T47D (cell line): Measurements from ENCODE around the gene STT3B.
"Not testable (repeated sequence)": the region's sequence is repeated elsewhere in the genome, so short reads cannot be mapped to it uniquely, and the experiment has no call there.

Experiments used
- DNase-seq, 2 experiments: peaks; one replicate each; pipeline versions ENCODE4 v3.0.0 to v3.0.0-alpha.2; 2011 to 2012; ENCODE audit warnings: low read depth in 1 of 2, low spot score in 1 of 2
- JUND ChIP-seq: IDR thresholded peaks from 2 replicates; pipeline ENCODE4 v1.6.1; 2012; ENCODE audit warnings: low read depth
- in situ Hi-C: cut with HindIII; loops from 2 replicates; pipeline ENCODE4 v1.10.0; 2016; ENCODE audit warnings: low sequenced_read_pairs, low pct_unique_long_range_greater_than_20kb

The STT3B gene

DNA sequence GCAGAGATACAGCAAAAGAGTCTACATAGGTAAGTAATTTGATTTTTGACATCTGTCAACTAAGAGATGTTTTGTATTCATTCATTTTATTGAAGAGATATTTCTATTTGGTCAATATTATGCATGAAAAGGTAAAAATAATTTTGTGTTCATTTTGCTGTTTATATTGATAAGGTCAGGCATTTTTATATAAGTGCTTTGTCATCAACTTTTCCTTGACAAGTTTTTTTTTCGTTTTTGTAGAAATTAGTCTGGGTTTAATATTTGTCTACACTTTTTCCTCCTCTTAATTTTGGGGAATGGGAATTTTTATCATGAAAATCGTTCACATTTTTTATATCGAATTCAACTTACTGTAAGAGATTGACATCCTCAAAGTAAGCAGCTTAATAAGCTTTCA is 67.7 kb downstream of the STT3B start:
- no peak for TF ChIP-seq JUND
- DNase-seq: no peak
- in situ Hi-C loops: no loop called here

DNA sequence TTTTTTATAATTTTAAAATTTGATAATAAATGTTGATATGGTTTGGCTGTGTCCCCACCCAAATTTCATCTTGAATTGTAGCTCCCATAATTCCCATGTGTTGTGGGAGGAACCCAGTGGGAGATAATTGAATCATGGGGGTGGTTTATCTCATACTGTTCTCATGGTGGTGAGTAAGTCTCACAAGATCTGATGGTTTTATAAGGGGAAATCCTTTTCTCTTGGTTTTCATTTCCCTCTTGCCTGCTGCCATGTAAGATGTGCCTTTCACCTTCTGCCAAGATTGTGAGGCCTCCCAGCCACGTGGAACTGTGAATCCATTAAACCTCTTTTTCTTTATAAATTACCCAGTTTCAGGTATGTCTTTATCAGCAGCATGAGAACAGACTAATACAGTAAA is 72.6 kb downstream of the STT3B start:
- DNase-seq, in situ Hi-C loops: not testable (repeated sequence)

DNA sequence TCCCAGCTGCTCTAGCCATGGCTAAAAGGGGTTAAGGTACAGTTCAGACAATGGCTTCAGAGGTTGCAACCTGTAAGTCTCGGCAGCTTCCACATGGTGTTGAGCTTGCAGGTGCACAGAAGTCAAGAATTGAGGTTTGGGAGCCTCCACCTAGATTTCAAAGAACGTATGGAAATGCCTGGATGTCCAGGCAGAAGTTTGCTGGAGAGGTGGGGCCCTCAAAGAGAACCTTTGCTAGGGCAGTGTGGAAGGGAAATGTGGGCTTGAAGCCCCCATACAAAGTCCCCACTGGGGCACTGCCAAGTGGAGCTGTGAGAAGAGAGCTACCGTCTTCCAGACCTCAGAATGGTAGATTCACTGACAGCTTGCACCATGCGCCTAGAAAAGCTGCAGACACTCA is 73.7 kb downstream of the STT3B start:
- no peak for DNase-seq
- no peak for TF ChIP-seq JUND
- in situ Hi-C loops: no loop called here

DNA sequence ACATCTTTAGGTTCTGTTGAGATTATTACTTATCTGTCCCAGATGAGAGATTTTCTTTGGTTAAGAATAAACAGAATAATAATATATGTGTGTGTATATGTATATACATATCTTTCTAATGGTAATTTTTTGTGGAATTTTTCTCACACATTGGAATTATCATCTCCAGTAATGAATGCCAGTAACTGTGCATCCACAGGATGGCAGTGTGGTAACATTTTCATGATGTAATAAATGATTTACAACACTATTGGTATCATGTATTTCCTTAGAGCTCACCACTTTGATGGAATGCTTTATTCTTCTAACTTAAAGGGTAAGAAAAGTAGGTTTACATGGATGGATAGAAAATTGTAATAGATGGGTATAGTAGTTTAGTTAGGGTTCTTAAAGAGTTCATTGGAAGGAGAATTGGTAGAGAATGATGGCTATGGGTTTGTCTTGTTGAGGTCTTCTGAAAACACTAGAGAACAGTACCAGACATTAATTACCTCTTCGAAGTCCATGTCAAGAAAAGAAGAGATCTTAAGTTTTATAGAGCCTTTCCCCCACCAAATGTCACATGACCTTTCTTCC is 78.1 kb downstream of the STT3B start:
- no peak for TF ChIP-seq JUND
- in situ Hi-C loops: no loop called here
- peak in 1 of 2 experiments; percentile 62 for DNase-seq

DNA sequence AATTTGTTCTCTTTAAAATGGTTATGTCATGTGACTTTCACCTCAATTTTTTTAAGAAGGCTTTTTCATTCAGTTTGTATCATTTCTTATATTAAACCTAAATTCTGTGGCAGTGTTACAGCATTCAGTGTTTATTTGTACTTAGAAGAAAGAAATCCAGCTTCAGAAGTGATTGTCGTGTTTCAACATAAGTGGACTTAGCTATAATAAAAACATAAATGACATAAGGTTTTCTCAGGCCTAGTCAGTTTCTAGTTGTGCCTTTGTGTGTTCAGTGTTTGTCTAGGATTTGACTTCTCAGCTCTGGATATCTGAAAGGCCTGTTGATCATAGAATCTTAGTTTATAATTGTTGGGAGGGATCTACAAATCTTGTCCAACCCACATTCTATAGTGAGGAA is 80.5 kb downstream of the STT3B start:
- no peak for DNase-seq
- no peak for TF ChIP-seq JUND
- in situ Hi-C loops: no loop called here

DNA sequence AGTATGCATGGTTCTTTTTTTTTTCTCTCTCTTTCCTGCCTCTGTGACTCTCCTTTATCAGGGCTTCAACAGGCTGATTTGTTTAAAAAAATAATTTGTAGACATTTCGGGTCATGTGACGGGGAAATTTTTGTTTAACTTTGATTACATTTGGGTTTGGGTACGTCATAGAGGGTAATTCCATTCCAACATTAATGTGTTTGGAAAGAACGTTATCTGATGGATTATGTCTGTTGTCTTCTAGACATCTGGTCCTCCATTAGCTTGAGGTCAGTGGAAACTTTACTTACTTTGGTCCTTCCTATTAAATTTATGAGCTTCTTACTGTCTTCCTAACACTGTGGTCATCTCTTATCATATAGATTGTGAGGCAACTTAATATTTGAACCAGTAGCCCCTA is 80.9 kb downstream of the STT3B start:
- no peak for TF ChIP-seq JUND
- in situ Hi-C loops: no loop called here
- no peak for DNase-seq

DNA sequence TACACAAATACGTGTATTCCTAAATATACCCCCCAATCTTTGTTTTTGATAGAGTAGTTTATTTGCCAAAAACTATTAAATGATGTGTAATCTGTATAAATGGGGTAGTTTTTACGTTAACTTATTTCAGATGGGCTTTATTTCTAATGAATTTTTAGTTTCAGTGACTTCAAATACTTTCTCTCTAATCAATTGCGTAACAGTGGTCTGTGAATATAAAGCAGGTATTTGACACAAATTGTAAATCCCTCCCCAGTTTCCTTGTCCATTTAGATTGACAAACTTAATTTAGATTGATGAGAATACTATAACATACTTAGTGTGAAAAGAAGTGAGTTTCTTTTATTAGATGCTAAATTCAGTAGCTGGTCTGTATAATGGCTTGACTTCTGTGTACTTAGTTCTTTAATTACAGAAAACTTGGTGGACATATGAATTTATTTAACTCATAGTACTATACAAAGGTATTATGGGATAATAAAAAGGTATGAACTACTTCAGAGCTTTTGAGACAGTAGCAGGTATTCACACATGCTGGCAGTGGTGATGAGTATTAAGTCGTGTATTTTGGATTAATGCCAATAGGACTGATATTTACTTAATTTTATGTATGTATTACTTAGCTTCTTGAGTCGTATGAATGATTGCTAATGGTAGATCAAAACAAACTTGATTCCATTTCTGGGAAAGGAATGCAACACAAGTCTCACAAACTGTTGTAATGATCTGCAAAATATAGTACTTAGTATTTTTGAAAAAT is 81.6 kb downstream of the STT3B start:
- in situ Hi-C loops: no loop called here
- peak in 1 of 2 experiments; percentile 19 for DNase-seq
- no peak for TF ChIP-seq JUND

DNA sequence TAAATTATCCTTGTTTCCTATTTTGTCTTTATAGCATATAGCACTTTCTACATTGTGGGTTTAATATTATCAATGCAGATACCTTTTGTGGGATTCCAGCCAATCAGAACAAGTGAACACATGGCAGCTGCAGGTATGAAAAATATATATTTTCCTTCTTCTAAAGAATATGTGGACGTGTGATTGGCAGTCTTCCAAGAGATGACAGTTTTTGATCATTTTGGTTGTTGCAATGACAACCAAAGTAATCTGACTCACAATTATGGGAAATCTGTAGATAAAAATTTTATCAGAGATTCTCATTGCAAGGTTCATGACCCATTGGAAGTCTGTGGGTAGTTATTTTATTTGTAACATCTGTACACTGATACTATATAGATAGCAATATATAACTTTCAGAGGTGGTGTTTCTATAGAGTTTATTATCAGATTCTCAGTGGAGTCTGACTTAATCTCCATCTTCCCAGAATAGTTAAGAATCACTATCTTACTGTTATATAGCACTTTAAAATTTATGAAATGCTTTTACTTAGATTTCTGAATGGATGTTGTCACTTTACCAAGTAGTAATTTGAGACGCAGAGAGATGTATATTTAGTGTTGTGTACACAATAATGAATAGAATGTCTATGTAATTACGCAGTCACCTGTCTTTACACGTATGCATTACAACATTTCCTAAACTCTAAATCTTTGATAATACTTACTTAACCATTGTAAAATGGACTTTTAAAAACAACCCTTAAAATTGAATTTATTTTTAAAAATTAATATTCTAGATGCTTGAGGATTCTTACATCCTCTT is 82.5 kb downstream of the STT3B start:
- no peak for TF ChIP-seq JUND
- DNase-seq: peak in 1 of 2 experiments; percentile 17
- in situ Hi-C loops: no loop called here

DNA sequence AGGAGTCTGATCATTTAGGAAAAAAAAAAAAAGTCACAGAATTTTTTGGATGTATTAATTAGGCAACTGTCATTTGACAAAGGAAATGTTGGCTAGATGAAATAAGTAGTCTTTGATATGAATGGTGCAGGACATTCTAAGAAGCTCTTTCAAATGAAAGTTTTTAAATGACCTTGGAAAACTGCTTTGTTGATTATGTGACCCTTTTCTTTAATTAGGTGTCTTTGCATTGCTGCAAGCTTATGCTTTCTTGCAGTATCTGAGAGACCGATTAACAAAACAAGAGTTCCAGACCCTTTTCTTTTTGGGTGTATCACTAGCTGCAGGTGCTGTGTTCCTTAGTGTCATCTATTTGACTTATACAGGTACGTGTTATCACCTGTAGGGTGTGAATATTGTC is 84.0 kb downstream of the STT3B start:
- DNase-seq: no peak
- TF ChIP-seq JUND: no peak
- in situ Hi-C loops: no loop called here

DNA sequence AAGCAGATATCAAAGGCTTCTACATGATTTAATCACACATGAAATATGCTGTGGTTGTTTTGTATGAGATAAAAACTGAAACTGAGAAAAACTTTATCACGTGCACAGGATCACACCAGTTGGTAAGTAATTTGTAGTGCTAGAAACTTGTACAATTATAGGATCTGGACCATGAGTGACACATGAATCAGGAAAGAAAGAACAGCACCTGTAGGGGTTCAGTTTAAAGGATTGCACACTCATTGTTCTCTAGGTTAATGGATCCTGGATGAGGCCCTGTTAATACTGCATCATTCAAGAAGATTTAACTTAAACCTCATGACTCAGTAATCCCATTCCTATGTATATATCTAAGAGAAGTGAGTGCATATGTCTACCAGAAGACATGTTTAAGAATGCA is 87.9 kb downstream of the STT3B start:
- in situ Hi-C loops: no loop called here
- no peak for TF ChIP-seq JUND
- DNase-seq: no peak

DNA sequence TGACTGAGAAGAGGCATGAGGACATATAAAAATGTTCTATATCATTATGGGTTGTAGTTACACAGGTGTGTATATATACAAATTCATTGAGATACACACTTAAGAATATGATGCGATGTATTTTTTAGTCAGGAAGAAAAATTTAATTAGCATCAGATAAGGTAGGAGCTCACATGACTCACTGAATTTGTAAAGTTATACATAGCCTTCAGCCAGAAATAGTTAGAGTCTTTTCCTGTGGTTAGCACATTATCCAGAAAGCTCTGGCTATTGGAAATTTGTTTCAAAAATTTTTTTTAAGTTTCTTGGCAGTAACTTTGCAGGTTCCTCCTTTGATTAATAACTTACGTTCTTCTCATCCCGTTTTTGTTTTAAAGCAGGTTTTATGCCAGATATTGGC is 88.6 kb downstream of the STT3B start:
- in situ Hi-C loops: no loop called here
- no peak for TF ChIP-seq JUND
- DNase-seq: no peak

DNA sequence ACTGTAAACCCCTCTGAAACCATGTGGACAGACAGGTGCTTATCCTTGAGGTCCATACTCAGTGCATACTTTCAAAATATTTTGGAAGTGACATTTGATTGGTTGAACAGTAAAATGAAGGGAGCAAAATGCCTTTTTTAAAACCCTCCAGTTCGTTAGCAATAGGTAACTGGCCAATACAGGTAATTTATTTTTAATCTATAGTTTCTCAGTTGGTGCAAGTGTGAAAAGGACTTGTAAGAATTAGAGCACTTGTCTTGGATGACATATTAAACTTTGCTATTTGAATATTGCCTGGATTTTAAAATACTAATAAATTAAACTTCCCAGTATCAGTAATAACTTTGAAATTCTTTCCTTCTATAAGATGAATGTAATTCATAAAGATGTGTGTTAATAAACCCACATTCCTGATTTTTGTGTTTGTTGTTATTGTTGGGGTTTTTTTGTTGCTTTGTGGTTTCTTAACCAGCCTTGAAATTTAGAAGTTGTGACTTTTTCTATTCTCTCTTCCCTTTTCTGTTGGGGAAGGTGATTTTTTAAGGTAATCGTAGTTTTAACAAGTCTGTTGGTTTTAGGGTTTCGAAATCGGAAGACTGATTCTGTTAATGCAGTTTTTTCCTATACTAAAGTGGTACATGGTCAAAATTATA is 90.0 kb downstream of the STT3B start:
- TF ChIP-seq JUND: no peak
- in situ Hi-C loops: no loop called here
- no peak for DNase-seq

DNA sequence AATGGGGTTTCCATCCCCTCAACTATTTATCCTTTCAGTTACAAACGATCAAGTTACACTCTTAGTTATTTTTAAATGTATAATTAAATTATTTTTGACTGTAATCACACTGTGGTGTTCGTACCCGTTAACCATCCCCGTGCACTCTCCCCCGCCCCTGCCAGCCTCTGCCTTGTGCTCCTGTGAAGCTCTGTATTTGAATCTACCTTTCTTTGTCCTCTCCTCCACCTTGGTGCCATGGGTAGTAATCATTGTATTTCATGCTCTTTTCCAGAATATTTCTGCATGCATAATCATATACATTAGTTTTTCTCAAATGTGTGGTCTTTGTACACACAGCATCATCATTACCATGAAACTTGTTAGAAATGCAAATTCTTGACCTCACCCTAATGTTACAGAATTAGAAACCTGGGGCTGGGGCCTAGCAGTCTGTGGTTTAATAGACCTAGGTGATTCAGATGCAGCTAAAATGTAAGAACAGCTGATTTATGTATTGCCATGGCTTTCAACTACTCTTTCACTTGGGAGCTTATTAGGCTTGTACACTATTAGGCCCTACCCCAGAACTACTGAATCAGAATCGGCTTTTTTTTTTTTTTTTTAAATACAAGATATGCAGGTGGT is 91.5 kb downstream of the STT3B start:
- in situ Hi-C loops: no loop called here
- TF ChIP-seq JUND: no peak
- no peak for DNase-seq
